Measurements from ENCODE around the gene CALCOCO2. TPM values are rescaled to one million over a fixed set of nuclear protein-coding genes. Genes with fewer than 3 reads are reported as not detected.
A peak's percentile ranks its signal among the peaks of the same experiment; 100 is the strongest.
"Not testable (repeated sequence)": the region's sequence is repeated elsewhere in the genome, so short reads cannot be mapped to it uniquely, and the experiment has no call there.

CALCOCO2 gene, protein sequence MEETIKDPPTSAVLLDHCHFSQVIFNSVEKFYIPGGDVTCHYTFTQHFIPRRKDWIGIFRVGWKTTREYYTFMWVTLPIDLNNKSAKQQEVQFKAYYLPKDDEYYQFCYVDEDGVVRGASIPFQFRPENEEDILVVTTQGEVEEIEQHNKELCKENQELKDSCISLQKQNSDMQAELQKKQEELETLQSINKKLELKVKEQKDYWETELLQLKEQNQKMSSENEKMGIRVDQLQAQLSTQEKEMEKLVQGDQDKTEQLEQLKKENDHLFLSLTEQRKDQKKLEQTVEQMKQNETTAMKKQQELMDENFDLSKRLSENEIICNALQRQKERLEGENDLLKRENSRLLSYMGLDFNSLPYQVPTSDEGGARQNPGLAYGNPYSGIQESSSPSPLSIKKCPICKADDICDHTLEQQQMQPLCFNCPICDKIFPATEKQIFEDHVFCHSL
- total RNA-seq (2014; rRNA removed; shearing (Covaris generic)) = 22.5 and 27.2 TPM in 2 replicates
- polyA plus RNA-seq (2015; cell fraction: cytosol; rRNA removed) = 53.1 and 59.8 TPM in 2 replicates
- polyA plus RNA-seq (2015; cell fraction: nucleus; rRNA removed) = 85.6 and 110 TPM in 2 replicates

DNA sequence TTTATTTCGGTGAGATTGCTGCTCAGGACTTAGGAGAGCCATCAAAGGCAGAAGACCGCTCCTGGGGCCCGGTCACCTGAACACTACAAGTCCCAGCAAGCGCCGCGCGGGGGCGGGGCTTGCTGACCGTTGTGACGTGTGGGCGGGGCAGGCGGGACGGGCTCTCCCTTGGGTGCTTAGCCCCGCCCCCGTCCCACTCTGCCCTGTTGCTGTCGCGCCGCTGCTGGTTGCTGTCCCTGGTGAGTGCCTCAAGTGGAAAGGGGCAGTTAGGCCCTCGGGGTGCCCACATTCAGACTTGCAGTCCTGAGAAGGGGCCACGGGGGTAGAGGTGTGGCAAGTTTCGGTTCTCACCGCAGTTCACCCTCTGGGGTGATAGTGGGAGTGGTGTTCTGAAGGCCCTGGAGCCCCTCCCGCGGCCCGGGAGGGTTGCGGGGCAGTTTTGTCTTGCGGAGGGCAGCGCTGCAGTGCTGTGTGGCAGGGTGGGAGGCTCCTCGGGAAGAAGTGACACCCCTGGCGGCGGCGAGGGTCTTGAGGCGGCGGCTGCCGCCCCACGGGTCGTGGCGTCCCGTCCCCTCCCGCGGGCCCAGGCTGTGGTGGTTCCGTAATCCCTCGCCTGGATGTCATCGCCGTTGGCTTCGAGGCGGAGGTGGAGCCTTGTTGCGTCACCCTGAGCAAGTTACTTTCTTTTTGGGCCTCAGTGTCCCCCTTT is at the start of gene CALCOCO2:
CALCOCO2 (plus strand) TSS at position 196 of the 709 bp plus-strand sequence. CDS start 10,673 bp downstream, outside the sequence.
- peak; percentile 91 for DNase-seq (ENCODE audit: low read depth)

DNA sequence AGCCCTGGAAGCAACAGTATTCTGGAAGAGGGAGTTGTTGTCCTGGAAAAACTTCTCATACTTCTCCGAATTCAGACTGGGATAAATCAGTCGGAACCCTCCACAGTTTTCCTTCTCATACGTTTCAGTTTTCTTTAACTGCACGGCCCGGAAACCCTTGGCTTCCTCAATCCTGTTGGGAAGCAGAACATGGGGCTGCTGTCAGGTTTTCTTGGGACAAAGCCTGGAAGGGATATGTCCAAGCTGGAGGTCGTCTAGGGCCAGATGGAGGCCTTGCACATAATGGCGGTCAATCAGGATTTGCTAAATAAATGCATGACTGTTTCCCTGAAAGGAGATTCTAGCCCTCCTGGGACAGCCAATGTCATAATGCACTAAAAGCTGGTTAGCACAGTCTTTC is 43.0 kb upstream of the CALCOCO2 start:
- DNase-seq (ENCODE audit: low read depth) = no peak

- no peak for DNase-seq (ENCODE audit: low read depth)
These were observed 40.2 kb upstream of the CALCOCO2 start for GRCh38 chr17:48790607-48791127.

DNA sequence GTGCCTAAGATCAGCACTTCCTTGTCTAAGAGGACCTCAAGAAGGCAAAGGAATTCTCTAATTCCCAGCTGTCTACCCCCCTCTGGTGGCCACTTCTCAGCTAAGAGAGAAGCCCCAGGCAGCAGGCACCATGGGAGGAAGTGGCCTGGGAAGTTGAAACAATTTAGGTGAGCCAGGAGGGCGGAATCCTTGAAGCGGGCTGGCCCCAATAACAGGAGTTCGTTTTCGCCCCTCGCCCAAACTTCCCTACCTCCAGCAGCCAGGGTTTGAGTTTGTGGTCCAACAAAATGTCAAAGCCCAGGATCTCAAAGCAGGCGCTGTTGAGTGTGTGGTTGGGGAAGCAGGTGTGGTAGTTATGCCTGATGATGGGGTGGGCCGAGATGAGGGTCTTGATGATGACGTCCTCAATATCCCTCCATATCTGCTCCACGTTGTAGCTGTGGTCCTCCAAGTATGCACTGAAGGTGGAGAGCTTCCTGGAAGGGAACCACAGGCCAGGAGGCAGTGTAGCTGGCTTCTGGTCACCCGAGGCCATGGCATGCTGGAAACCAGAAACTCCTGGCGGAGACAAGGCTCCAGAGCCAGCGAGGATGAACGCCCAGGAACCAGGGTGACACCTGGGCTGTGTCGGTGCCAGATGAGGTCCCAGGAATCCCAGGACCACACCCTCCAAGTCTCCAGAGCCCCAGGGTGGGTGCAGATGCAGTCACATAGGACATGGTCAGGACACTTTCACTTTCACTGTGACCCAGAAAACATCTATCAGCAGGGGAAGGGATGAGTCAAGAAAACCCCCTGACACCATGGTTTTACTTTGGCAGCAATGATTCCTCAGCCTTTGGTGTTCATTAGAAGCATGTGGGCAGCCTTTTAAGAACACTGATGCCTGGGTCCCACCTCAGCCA is 39.5 kb upstream of the CALCOCO2 start:
- DNase-seq (ENCODE audit: low read depth) = peak; percentile 85

- DNase-seq (ENCODE audit: low read depth) = no peak
These were observed 38.6 kb upstream of the CALCOCO2 start for GRCh38 chr17:48792033-48792798.

DNA sequence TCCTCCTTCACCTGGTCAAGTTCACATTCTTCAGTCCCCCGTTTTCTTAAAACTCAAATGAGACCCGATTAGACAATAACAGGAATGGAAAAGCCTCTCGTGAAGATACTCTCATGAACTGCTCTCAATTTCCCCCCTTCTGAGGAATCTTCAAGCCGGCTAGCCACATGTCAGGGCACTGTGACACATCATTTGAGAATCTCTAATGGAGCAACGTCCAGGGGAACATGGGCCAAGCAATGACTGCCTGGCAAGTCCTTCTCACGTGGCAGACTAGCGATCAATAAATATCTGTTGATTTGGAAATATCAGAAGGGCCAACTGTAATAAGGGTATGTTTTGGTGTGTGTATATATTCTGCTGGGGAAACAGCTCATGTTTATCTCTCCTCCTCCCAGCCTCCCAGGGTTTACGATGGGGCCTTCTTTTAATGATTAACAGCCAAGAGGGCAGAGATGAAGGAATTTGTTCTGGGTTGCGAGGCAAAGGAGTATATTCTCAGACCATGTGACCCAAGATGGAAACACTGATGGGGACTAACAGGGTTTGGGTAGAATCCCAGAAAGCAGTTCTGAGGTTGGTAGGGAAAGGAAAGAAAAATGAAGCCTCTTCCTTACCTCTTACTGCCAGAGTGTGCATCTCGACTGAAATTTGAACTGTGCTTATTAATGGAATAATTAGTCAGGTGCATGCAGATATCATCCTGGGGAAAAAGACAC is 35.2 kb upstream of the CALCOCO2 start:
- DNase-seq (ENCODE audit: low read depth) = peak; percentile 53

GRCh38 chr17:48796163-48796522 is 34.7 kb upstream of the CALCOCO2 start:
- not testable (repeated sequence) for DNase-seq (ENCODE audit: low read depth)

DNA sequence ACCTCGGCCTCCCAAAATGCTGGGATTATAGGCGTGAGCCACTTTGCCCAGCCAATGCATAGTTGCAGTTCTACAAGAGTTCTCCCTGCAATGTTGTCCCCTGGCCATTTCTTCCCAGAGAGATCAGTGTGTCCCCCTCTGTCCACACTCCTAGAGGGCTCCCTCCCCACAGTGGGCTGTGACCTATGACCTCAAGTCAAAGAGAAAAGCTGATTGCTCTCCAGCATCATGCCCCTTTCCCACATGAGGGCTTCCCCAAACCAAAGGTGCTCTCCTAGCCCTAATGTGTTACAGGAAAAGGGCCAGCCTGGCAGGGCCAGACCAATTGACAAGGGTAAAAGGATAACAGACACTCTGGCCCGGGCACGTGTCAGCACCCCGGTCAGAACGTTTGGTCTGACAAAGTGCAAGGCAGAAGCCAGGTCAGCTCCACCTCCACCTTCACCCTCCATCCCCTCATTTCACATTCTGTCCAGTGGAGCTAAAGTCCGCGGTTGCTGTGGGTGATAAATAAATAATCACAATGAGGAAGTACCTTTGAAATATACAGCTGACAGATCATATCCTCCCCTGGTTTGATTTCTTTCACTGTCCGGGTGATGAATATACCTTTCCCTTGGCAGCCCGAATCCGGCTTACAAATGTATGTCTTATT is 31.6 kb upstream of the CALCOCO2 start:
- DNase-seq (ENCODE audit: low read depth) = no peak

DNA sequence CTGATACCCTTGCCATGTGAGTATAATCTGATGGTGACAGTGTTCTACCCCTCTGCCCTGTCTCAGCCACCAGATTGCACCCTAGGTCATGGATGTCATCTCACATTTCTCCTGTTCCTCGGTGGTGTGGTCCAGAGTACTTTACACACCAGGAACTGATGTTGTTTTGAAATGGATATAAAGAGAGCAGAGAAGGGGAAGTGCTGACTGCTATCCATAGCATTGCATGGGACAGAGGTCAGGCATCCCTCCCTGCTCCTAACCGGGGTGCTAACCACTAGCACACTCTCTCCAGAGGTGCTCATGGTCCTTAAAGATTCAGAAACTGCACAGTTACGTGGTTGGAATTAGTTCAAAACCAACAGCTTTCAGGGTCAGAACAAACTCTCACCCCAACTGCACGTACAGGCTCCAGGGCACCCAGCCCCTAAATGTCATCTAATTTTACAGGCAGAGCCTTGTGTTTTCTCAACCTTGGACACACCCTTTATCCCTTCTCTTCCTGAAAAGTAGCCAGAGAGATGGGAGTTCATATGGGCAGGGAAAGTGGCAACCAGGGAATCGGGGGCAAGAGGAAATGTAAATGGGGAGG is 30.1 kb upstream of the CALCOCO2 start:
- DNase-seq (ENCODE audit: low read depth) = no peak

GRCh38 chr17:48804936-48805411 is 25.9 kb upstream of the CALCOCO2 start:
- DNase-seq (ENCODE audit: low read depth) = peak; percentile 63

GRCh38 chr17:48809182-48809581 is 21.7 kb upstream of the CALCOCO2 start:
- no peak for DNase-seq (ENCODE audit: low read depth)

GRCh38 chr17:48812001-48812400 is 18.8 kb upstream of the CALCOCO2 start:
- DNase-seq (ENCODE audit: low read depth) = no peak

DNA sequence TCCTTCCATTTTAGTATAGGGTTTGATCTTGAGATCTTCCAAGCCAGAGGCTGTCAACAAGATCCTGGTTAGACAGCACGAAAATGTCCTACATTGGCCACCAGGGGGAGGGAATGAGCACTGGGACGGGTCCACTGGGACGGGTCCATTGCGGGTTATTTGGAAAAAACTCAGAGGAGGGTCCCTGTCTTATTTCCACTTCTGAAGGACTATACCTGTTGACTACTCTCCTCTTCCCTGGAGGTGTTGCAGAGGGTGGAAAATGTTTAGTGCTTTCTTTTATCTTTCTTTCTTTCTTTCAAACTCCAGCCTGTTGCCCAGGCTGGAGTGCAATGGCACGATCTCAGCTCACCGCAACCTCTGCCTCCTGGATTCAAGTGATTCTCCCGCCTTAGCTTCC is 16.3 kb upstream of the CALCOCO2 start:
- peak; percentile 21 for DNase-seq (ENCODE audit: low read depth)

DNA sequence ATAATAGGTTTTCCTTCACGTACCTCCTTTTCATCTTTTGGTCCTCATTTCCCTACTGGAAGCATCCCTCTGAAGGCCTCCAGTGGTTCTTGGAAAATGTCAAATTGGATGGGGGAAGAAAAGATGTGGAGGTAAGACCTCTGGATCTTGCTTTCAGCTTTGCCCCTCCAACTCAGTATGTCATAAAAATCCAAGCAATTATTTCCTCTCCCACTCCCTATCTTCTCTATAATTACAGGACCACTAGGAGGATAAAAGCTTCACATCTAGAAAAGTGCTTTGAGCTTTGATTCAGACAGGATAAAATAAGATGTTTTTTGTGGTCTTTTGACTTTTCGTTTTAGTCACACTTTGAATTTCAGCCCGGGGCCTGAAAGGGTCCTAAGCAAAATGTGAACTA is 15.5 kb upstream of the CALCOCO2 start:
- DNase-seq (ENCODE audit: low read depth) = no peak

- DNase-seq (ENCODE audit: low read depth) = no peak
These were observed 14.4 kb upstream of the CALCOCO2 start for GRCh38 chr17:48816438-48816773.

DNA sequence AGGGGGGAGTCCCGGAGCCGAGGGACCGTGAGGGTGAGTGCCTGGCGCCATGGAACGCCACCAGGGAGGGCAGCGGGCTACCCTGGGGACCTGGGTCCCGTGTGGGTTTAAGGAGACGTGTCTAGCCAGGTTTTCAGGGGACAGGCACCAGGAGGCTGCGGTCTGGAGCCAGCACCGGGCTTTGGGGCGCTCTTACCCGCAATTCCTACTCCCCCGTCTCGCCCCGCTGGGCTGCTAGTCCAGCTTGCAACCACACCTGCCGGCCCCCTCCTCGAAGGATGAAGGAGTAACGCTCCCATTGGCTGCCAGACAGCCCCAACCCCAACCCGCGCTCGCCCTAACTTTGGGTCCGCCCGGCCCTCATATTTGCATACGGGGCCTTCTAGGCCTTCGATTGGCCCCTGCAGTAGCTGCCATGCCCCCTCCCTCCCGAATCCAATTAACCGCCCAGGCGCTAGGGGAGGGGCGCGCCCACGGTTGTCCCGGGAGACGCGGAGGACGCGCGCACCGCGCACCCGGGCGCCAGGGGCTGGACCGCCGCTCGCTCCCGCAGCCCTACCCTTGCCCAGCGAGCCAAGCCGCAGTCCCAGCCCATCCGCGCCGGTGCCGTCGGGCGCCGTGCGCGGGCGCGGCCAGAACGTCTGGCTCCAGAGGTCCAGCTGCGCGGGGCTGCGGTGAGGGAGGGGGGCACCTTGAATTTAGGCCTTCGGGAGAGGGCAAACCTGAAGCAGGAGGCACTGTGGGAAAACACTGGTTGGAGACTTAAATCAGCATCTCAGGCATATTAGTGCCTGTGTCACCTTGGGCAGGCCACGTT is 13.9 kb upstream of the CALCOCO2 start, which contains the start of gene TTLL6:
TTLL6 (minus strand) TSS at position 456 of the 817 bp plus-strand sequence; CDS start at position 299, 157 bp downstream.
- peak; percentile 53 for DNase-seq (ENCODE audit: low read depth)

DNA sequence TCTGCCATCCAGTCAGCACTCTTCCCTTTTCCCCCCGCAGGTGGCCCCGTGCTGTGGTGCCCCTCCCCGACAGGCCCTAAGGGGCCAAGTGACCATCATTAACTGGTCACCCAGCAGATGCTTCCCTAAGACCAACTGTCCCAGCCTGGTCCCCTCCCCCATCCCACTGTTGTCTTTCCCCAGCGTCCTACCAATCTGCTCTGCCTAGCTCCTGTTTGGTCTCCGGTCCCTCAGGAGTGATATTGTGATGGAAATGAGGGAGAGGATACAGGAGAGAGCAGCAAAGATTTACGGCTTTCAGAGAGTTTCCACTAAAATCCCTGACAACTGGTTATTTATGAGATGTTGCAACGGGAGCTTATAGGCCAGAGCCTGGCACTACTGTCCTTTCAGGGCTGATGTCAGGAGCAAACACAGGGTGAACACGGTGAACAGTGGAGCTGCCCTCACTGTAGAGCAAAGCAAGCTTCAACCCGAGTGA is 12.4 kb upstream of the CALCOCO2 start:
- DNase-seq (ENCODE audit: low read depth) = no peak

Data from HT1080 (cell line).